Glutamatergic neuron (in vitro differentiated cells): ENCODE results near the gene AHSG. TPM values are rescaled to one million over a fixed set of nuclear protein-coding genes. Genes with fewer than 3 reads are reported as not detected.

ENCODE experiments used
- DNase-seq: peaks from one replicate; pipeline ENCODE4 v3.0.0; 2022
- H3K27ac Mint-ChIP-seq: one replicate; pipeline ENCODE4 v1.8.0; 2020; ENCODE audit warnings: mild to moderate bottlenecking, mixed read lengths, inconsistent platforms; ENCODE audit not compliant: unreplicated experiment
- H3K27me3 Mint-ChIP-seq: one replicate; pipeline ENCODE4 v1.8.0; 2020; ENCODE audit warnings: mild to moderate bottlenecking, moderate library complexity, mixed read lengths, inconsistent platforms; ENCODE audit not compliant: unreplicated experiment
- H3K36me3 Mint-ChIP-seq: one replicate; pipeline ENCODE4 v1.8.0; 2020; ENCODE audit warnings: mild to moderate bottlenecking, mixed read lengths, inconsistent platforms; ENCODE audit not compliant: unreplicated experiment
- H3K4me1 Mint-ChIP-seq: one replicate; pipeline ENCODE4 v1.8.0; 2020; ENCODE audit warnings: mild to moderate bottlenecking, low read depth, mixed read lengths, inconsistent platforms; ENCODE audit not compliant: unreplicated experiment
- H3K4me3 Mint-ChIP-seq: one replicate; pipeline ENCODE4 v1.8.0; 2020; ENCODE audit warnings: mild to moderate bottlenecking, mixed read lengths, inconsistent platforms; ENCODE audit not compliant: unreplicated experiment
- H3K9me3 Mint-ChIP-seq: one replicate; pipeline ENCODE4 v1.8.0; 2020; ENCODE audit warnings: mild to moderate bottlenecking, moderate library complexity, mixed read lengths, inconsistent platforms; ENCODE audit not compliant: unreplicated experiment
- CTCF ChIP-seq: fragments of 200-600 bp; sonication (generic); IDR thresholded peaks from one replicate; pipeline ENCODE4 v1.5.0; 2021; ENCODE audit not compliant: partially characterized antibody, unreplicated experiment
- total RNA-seq: library from RNA; stranded (reverse); fragmentation: NEBNext Ultra II Directional; extraction: Animal tissue kit (Norgen Biotek cat#: 25700); gene quantifications from one replicate; pipeline ENCODE4 v1.2.1, GENCODE V29; 2021; ENCODE audit not compliant: unreplicated experiment

AHSG gene
- total RNA-seq, 1 donor from 2014 or later: not detected

GRCh38 chr3:186594591-186595113, 18.2 kb upstream of the AHSG start:
- no peak for DNase-seq
- no peak overlapping the region for H3K4me3 Mint-ChIP-seq
- H3K27ac Mint-ChIP-seq: no peak overlapping the region
- no peak for TF ChIP-seq CTCF
- no peaks in the 10 kb centered on the region for H3K9me3 Mint-ChIP-seq
- peaks cover 3% of the 10 kb centered on the region for H3K27me3 Mint-ChIP-seq
- H3K4me1 Mint-ChIP-seq: no peaks in the 10 kb centered on the region
- H3K36me3 Mint-ChIP-seq: no peaks in the 10 kb centered on the region

GRCh38 chr3:186596568-186597287, 16.1 kb upstream of the AHSG start:
- Mint-ChIP-seq H3K4me1 (no peaks in the 10 kb centered on the region), H3K4me3 (no peak overlapping the region), H3K27me3 (peaks cover 3% of the 10 kb centered on the region), H3K36me3 (no peaks in the 10 kb centered on the region), H3K27ac (no peak overlapping the region), H3K9me3 (no peaks in the 10 kb centered on the region)
- no peak for DNase-seq
- TF ChIP-seq CTCF: no peak

GRCh38 chr3:186598108-186598784, 14.6 kb upstream of the AHSG start:
- no peaks in the 10 kb centered on the region for H3K9me3 Mint-ChIP-seq
- no peak for TF ChIP-seq CTCF
- H3K4me1 Mint-ChIP-seq: no peaks in the 10 kb centered on the region
- no peak overlapping the region for H3K4me3 Mint-ChIP-seq
- no peak for DNase-seq
- peaks cover 3% of the 10 kb centered on the region for H3K27me3 Mint-ChIP-seq
- H3K36me3 Mint-ChIP-seq: no peaks in the 10 kb centered on the region
- H3K27ac Mint-ChIP-seq: no peak overlapping the region

- Mint-ChIP-seq H3K27ac (no peak overlapping the region), H3K4me1 (no peaks in the 10 kb centered on the region), H3K27me3 (peaks cover 3% of the 10 kb centered on the region), H3K4me3 (no peak overlapping the region), H3K9me3 (no peaks in the 10 kb centered on the region), H3K36me3 (no peaks in the 10 kb centered on the region)
- TF ChIP-seq CTCF: no peak
- DNase-seq: no peak
Measured at GRCh38 chr3:186598794-186599141, 14.1 kb upstream of the AHSG start.
